Measurements from ENCODE around the gene SLC6A15.

GRCh38 chr12:84810611-84811010, 102.0 kb downstream of the SLC6A15 start:
- TF ChIP-seq CTCF (IDR thresholded peaks at IDR 0.05) (no peak), POLR2A (IDR thresholded peaks at IDR 0.05) (no peak)

All from right lobe of liver (tissue), 4 donors.